ENCODE measurements around the gene AMH. TPM values are rescaled to one million over a fixed set of nuclear protein-coding genes. Genes with fewer than 3 reads are reported as not detected.
"Not testable (repeated sequence)": the region's sequence is repeated elsewhere in the genome, so short reads cannot be mapped to it uniquely, and the experiment has no call there.

The AMH gene
- total RNA-seq, 1 experiment from 2014 or later = 11.2 TPM

DNA sequence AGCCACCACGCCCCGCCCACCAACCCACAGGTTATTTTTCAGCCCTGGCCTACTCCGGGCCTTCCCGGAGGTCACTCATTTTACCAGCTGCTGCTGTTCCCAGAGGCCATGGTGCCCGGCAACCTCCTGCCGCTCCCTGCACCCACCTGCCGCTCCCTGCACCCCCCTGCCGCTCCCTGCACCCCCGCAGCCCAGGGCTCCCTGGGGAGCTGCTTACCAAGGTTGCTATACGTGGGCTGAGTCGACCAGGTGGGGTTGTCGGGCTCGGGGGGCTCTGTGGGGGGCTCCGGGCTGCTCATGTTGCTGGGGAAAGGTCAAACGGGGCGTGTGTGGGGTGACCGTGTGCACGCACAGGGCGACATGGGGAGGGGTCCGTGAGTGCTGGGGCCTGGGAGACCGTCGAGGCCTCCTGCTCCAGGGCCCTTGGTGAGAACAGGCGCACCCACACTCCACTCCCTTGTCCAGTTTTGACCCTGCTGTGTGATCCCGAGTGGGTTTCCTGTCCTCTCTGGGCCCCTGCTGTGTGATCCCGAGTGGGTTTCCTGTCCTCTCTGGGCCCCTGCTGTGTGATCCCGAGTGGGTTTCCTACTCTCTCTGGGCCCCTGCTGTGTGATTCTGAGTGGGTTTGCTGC, 31.6 kb downstream of the AMH start:
- Mint-ChIP-seq H3K4me3 (no peak overlapping the region), H3K27me3 (ENCODE audit: low read depth) (peaks cover 8% of the 10 kb centered on the region), H3K36me3 (no peaks in the 10 kb centered on the region), H3K4me1 (peaks cover 5% of the 10 kb centered on the region; the same call in 1 of the 2 replicates), H3K9me3 (no peaks in the 10 kb centered on the region), H3K27ac (no peak overlapping the region)
- ChIA-PET POLR2A (no interaction called here), CTCF (interaction anchor here (0.7 kb wide), 1 partner anchor 10 kb away, joined by 3 read pairs; no protein-coding TSS in a partner anchor)
- TF ChIP-seq ESRRA (CRISPR knock-in tag; IDR thresholded peaks at IDR 0.05; ENCODE audit: borderline replicate concordance) = no peak
- no peak for DNase-seq (ENCODE audit: low spot score)
- ATAC-seq = no peak; the same call in 1 of the 2 replicates

DNA sequence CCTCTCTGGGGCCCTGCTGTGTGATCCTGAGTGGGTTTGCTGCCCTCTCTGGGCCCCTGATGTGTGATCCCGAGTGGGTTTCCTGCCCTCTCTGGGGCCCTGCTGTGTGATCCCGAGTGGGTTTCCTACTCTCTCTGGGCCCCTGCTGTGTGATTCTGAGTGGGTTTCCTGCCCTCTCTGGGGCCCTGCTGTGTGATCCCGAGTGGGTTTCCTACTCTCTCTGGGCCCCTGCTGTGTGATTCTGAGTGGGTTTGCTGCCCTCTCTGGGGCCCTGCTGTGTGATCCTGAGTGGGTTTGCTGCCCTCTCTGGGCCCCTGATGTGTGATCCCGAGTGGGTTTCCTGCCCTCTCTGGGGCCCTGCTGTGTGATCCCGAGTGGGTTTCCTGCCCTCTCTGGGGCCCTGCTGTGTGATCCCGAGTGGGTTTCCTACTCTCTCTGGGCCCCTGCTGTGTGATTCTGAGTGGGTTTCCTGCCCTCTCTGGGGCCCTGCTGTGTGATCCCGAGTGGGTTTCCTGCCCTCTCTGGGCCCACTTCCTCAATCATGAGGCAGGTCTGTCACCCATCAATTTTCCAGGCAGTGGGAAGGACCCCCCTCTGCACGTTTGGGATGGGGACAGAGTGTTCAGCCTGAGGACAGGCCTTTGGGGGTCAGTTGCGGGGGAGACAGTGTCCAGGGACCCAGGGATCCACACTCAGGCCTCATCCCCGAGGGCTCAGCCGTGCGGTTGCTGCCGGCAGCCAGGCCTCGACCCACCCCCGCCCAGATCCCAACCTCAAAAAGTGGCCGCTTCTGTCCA, 32.3 kb downstream of the AMH start:
- peak; percentile 12 for ATAC-seq
- H3K4me1 Mint-ChIP-seq; H3K9me3 Mint-ChIP-seq; POLR2A ChIA-PET; DNase-seq (ENCODE audit: low spot score); H3K27ac Mint-ChIP-seq; H3K36me3 Mint-ChIP-seq: not testable (repeated sequence)
- CTCF ChIA-PET = interaction anchor here (2.4 kb wide), 1 partner anchor 34 kb away, joined by 13 read pairs; no protein-coding TSS in a partner anchor
- peaks cover 10% of the 10 kb centered on the region for H3K27me3 Mint-ChIP-seq (ENCODE audit: low read depth)
- peak overlapping the region; percentile 67 for H3K4me3 Mint-ChIP-seq

DNA sequence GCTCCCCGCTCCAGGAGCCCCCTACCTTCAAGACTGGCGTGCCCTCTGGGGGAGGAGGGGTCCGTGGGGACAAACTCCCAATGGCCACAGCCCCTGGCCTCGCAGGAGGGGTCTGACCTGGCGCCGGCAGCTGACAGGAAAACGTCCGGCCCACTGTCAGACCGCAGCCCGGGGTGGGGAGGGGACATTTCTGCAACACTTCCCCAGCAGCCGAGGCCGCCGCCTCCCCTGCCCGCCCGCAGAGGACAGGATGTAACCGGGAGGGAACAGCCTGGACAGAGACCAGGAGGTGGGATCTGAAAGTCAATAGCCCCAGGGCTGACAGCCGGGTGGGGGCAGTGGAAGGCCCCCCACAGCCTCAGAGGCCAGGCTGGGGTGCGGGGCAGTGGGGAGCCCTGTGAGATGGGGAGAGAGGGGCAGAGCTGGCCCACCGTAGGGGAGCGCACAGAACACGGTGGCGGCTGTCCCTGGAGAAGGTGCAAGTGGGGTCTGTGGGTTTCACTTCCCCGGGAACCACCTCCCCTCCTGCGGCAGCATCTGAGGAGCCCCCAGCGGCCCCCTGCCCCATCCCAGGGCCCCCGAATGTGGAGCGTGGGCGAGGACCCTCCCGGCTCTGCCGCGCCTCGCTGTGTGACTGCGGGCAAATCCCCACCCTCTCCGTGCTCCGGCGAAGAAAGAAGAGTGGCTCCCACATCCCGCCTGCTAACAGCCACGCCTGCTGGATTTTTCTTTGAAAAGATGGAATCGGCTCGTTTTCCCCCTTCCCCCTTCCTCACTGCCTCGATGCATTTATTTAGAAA, 33.1 kb downstream of the AMH start, which contains the start of gene PEAK3:
PEAK3 (minus strand) TSS at position 114 of the 800 bp plus-strand sequence. CDS start 1,244 bp downstream, outside the sequence.
- ATAC-seq = peak; percentile 77
- CTCF ChIA-PET = interaction anchor here (0.6 to 2.4 kb wide), 3 partner anchors 33 to 60 kb away, joined by 3 to 13 read pairs (median 3); partner anchors contain the start of gene PLEKHJ1
- H3K27me3 Mint-ChIP-seq (ENCODE audit: low read depth) = peaks cover 15% of the 10 kb centered on the region
- peaks cover 5% of the 10 kb centered on the region; the same call in 1 of the 2 replicates for H3K4me1 Mint-ChIP-seq
- peak; percentile 70 for DNase-seq (ENCODE audit: low spot score)
- POLR2A ChIA-PET = no interaction called here
- H3K4me3 Mint-ChIP-seq = peak within 1 kb of the TSS; percentile 67
- H3K9me3 Mint-ChIP-seq = no peaks in the 10 kb centered on the region
- H3K27ac Mint-ChIP-seq = no peak within 1 kb of the TSS
- no peaks in the 10 kb centered on the region for H3K36me3 Mint-ChIP-seq
- TF ChIP-seq NFATC4 (CRISPR knock-in tag; IDR thresholded peaks at IDR 0.05) (no peak), FOXK1 (CRISPR knock-in tag; IDR thresholded peaks at IDR 0.05) (peak; percentile 31; the same call in 1 of the 2 replicates), GTF2I (CRISPR knock-in tag; conservative IDR thresholded peaks at IDR 0.05) (0 out of 2 replicates have a peak, but pooled peaks have one; percentile 3)
- TF ChIP-seq, protein P1, sequence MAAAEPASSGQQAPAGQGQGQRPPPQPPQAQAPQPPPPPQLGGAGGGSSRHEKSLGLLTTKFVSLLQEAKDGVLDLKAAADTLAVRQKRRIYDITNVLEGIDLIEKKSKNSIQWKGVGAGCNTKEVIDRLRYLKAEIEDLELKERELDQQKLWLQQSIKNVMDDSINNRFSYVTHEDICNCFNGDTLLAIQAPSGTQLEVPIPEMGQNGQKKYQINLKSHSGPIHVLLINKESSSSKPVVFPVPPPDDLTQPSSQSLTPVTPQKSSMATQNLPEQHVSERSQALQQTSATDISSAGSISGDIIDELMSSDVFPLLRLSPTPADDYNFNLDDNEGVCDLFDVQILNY (CRISPR knock-in tag; IDR thresholded peaks at IDR 0.05) = peak; percentile 58; the same call in 1 of the 2 replicates

DNA sequence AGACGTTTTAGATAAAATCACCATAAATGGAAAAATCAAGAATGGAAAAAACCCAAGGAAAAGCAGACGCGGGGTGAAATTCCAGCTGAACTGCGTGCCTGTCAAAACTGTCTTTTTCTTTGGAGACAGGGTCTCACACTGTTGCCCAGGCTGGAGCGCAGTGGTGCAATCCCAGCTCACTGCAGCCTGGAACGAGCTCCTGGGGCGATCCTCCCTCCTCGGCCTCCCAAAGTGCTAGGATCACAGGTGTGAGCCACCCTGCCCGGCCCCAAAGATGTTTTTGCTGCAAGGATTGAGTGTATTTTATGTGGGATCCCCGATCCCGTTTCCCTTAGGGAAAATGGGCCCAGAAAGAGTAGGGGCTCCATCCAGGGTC, 33.7 kb downstream of the AMH start:
- H3K9me3 Mint-ChIP-seq = no peaks in the 10 kb centered on the region
- no peak for TF ChIP-seq NR2C2 (CRISPR knock-in tag; IDR thresholded peaks at IDR 0.05)
- no peak for TF ChIP-seq PREB (CRISPR knock-in tag; IDR thresholded peaks at IDR 0.05; ENCODE audit: borderline replicate concordance)
- peak; percentile 87 for TF ChIP-seq ZNF121 (CRISPR knock-in tag; IDR thresholded peaks at IDR 0.05)
- no peak for TF ChIP-seq MYBL2 (CRISPR knock-in tag; IDR thresholded peaks at IDR 0.05)
- no peak for TF ChIP-seq FOXP1 (CRISPR knock-in tag; IDR thresholded peaks at IDR 0.05; ENCODE audit: borderline replicate concordance)
- TF ChIP-seq NR1H2 (CRISPR knock-in tag; IDR thresholded peaks at IDR 0.05) = no peak
- TF ChIP-seq ARID4B (CRISPR knock-in tag; IDR thresholded peaks at IDR 0.05; ENCODE audit: borderline replicate concordance) = no peak
- ChIA-PET POLR2A (no interaction called here), CTCF (interaction anchor here (0.6 to 2.4 kb wide), 3 partner anchors 33 to 61 kb away, joined by 3 to 13 read pairs (median 3); partner anchors contain the start of gene PLEKHJ1)
- H3K27ac Mint-ChIP-seq = no peak overlapping the region
- no peak for DNase-seq (ENCODE audit: low spot score)
- peaks cover 5% of the 10 kb centered on the region; the same call in 1 of the 2 replicates for H3K4me1 Mint-ChIP-seq
- no peaks in the 10 kb centered on the region for H3K36me3 Mint-ChIP-seq
- H3K27me3 Mint-ChIP-seq (ENCODE audit: low read depth) = peaks cover 21% of the 10 kb centered on the region
- peak overlapping the region; percentile 62 for H3K4me3 Mint-ChIP-seq
- no peak for ATAC-seq

All from WTC11 (cell line).